ENCODE data around the gene AKT1S1.

AKT1S1 gene

GRCh38 chr19:49908480-49909420, 31.6 kb upstream of the AKT1S1 start:
- no peak overlapping the region for H3K4me3 ChIP-seq (ENCODE audit: low read depth, low read length)

- H3K4me3 ChIP-seq (ENCODE audit: low read depth, low read length): no peak overlapping the region
These were observed 30.7 kb upstream of the AKT1S1 start for GRCh38 chr19:49907745-49908446.

GRCh38 chr19:49906879-49907564, 29.9 kb upstream of the AKT1S1 start:
- H3K4me3 ChIP-seq (ENCODE audit: low read depth, low read length): no peak overlapping the region

- no peak overlapping the region for H3K4me3 ChIP-seq (ENCODE audit: low read depth, low read length)
These were observed 27.0 kb upstream of the AKT1S1 start for GRCh38 chr19:49904136-49904535.

GRCh38 chr19:49896863-49897621, 19.9 kb upstream of the AKT1S1 start, which contains the start of gene IL4I1:
IL4I1 (minus strand) TSS chr19:49896887; CDS start chr19:49896160, 727 bp downstream.
- H3K4me3 ChIP-seq (ENCODE audit: low read depth, low read length): no peak within 1 kb of the TSS

GRCh38 chr19:49895566-49896297, 18.6 kb upstream of the AKT1S1 start:
- no peak overlapping the region for H3K4me3 ChIP-seq (ENCODE audit: low read depth, low read length)

GRCh38 chr19:49894879-49895565, 17.9 kb upstream of the AKT1S1 start:
- H3K4me3 ChIP-seq (ENCODE audit: low read depth, low read length): no peak overlapping the region

GRCh38 chr19:49894011-49894664, 17.0 kb upstream of the AKT1S1 start:
- H3K4me3 ChIP-seq (ENCODE audit: low read depth, low read length): no peak overlapping the region

GRCh38 chr19:49892716-49893115, 15.6 kb upstream of the AKT1S1 start:
- no peak overlapping the region for H3K4me3 ChIP-seq (ENCODE audit: low read depth, low read length)

- no peak overlapping the region for H3K4me3 ChIP-seq (ENCODE audit: low read depth, low read length)
These were observed 14.2 kb upstream of the AKT1S1 start for GRCh38 chr19:49891393-49891792.

- peak overlapping the region; percentile 33 for H3K4me3 ChIP-seq (ENCODE audit: low read depth, low read length)
These were observed 13.5 kb upstream of the AKT1S1 start for GRCh38 chr19:49890349-49891311.

GRCh38 chr19:49889687-49890348, 12.7 kb upstream of the AKT1S1 start:
- H3K4me3 ChIP-seq (ENCODE audit: low read depth, low read length): peak overlapping the region; percentile 33

- H3K4me3 ChIP-seq (ENCODE audit: low read depth, low read length): no peak overlapping the region
These were observed 12.0 kb upstream of the AKT1S1 start for GRCh38 chr19:49889038-49889686.

- H3K4me3 ChIP-seq (ENCODE audit: low read depth, low read length): no peak overlapping the region
These were observed 11.3 kb upstream of the AKT1S1 start for GRCh38 chr19:49888510-49888824.

- H3K4me3 ChIP-seq (ENCODE audit: low read depth, low read length): no peak overlapping the region
These were observed 10.7 kb upstream of the AKT1S1 start for GRCh38 chr19:49887665-49888509.
